Left hindlimb (tissue), 1 donor: ENCODE measurements around the gene PDIA4.
"Not testable (repeated sequence)": the region's sequence is repeated elsewhere in the genome, so short reads cannot be mapped to it uniquely, and the experiment has no call there.

ENCODE experiments used
- DNase-seq: peaks from one replicate; pipeline ENCODE4 v3.0.0-alpha.2; 2018

Gene PDIA4

DNA sequence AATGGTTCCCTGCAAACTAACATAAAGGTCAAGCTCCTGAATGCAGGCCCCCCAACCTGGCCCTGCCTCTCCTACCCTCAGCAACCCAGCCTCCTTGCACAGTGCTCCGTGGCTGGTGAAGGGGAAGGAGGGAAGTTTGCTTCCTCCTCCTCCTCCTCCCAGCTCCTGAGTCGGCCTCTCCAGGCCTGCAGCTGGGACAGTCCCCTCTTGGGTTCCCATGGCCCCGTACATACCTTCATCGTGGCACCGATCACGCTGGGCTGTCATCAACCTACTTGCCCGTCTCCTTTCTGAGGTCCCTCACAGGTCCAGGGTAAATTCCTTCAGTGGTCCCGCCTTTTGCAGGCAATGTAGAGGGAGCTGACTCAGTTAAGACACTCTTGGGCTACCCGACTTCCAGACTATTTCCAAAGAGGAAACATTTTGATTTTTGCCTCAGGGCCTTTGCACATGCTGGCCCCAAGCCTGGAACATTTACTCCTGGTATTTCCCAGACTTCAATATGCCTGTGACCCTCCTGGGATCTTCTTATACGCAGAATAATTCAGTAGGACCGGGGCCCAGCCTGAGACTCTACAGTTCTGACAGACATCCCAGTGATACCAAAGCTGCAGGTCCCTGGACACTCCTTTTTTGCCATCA lies 26.8 kb downstream of the PDIA4 start:
- no peak for DNase-seq

GRCh38 chr7:149000961-149001360 lies 27.3 kb downstream of the PDIA4 start:
- DNase-seq: no peak

GRCh38 chr7:148999192-148999591 lies 29.1 kb downstream of the PDIA4 start:
- DNase-seq: no peak

DNA sequence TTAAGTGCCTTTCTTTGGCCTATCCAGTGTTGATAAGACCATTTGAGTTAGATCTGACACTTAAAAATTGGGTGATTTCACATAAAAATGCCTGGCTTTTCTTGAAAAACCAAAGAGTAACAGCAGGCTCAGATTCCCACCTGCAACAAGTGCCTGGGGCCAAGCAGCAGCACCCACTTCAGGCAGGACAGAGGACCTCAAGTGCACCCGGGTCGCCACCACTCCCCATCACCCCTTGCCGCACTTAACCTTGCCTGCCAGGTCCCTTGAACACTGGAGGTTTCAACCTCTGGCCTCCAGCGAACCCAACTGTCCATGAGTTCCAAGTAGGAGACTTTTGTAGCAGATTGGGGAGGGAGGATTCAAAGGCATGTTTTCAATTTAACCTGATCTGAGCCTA lies 30.8 kb downstream of the PDIA4 start:
- DNase-seq: no peak

- DNase-seq: no peak
Observed at GRCh38 chr7:148994576-148994975, 33.7 kb downstream of the PDIA4 start.

DNA sequence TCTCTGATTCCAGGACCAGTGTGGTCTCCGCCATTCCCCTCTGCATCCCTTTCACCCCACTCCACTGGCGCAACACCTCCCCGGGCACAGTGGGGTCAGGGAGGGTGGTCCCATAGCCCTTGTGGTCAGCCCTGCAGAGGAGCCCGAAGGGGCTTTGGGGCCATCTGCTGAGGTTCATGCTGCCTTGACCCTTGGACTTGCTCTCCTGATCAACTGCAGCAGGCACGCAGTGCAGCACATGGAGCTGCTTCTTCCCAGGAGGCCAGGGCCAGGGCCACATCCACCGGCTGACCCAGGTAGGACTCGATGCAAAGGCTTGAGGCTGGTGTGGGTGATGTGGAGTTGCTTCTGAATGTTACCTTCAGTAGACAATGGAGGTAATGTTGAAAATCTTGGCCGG lies 35.1 kb downstream of the PDIA4 start:
- no peak for DNase-seq

- DNase-seq: no peak
Observed at GRCh38 chr7:148991536-148991935, 36.8 kb downstream of the PDIA4 start.

GRCh38 chr7:148987751-148988512 lies 40.4 kb downstream of the PDIA4 start:
- peak; percentile 7 for DNase-seq

GRCh38 chr7:148987010-148987750 lies 41.1 kb downstream of the PDIA4 start:
- peak; percentile 84 for DNase-seq

GRCh38 chr7:148986742-148987009 lies 41.6 kb downstream of the PDIA4 start:
- DNase-seq: no peak

DNA sequence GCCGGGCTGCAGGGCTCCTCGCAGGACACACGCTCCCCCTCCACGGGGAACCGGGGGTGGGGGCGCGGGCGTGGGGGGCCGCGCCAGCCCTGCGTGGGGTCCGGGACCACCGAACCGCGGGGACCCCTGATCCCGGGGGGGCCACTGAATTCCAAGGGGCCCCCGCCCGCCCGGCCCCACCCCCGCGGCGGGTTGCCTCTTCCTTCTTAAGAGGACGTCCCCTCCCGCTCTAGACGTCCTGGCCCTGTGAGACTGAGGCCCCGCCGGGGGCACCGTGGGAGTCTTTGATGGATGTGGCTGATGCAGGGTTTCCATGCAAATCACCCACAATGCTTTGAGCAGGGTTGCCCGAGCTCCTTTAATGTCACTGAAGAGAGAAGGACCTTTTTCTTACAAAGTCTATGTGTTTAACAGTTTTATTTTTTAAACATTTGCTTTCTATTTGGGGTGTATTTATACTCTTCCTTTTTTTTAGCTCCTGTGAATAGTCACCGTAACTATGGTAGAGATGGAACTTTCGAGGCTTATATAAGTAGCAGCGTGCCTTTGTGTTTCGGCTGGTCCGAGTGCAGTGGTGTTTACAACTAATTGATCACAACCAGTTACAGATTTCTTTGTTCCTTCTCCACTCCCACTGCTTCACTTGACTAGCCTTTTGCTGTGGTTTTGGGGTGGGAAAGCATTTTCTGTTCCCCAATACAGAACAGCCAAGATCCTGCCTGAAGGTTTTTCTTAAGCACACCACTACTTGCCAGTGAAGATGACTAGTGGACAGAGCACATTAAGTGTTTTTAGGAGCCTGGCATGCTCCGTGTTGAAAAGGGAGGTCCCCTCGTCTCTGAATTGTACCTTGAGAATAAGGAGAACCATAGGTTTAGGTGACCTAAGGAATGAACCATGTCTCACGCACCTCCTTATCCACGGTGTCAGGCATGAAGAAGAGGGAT lies 44.8 kb downstream of the PDIA4 start:
- peak; percentile 74 for DNase-seq

GRCh38 chr7:148982654-148983199 lies 45.6 kb downstream of the PDIA4 start:
- DNase-seq: no peak

DNA sequence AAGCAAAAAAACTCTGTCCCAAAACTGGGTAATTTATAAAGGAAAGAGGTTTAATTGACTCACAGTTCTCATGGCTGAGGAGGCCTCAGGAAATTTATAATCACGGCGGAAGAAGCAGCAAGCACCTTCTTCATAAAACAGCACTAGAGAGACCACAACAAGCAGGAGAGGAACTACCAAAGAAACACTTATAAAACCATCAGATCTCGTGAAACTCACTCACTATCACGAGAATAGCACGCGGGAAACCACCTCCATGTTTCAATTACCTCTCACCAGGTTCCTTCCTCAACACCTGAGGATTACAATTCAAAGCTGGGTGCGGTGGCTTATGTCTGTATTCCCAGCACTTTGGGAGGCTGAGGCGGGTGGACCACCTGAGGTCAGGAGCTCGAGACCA lies 48.5 kb downstream of the PDIA4 start:
- no peak for DNase-seq

GRCh38 chr7:148979072-148979471 lies 49.2 kb downstream of the PDIA4 start:
- not testable (repeated sequence) for DNase-seq

DNA sequence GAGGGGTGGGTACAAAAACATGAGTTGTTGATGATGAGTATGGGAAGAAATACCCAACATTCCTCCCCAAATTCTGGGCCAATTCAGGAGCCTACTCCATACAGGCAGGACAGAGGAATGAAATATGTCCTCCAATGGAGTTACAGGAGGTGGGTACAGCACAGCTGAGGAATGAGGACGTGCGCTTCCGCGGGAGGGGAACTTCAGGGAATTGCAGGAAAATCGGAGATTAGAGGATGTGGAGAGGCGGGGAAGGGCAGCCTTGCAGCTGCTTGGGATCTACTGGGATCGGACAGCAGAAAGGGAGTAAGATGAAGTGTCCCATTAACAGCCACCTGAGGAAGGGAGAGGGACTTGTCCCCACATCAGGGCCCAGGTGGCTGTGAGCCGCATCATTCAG lies 50.2 kb downstream of the PDIA4 start:
- no peak for DNase-seq

DNA sequence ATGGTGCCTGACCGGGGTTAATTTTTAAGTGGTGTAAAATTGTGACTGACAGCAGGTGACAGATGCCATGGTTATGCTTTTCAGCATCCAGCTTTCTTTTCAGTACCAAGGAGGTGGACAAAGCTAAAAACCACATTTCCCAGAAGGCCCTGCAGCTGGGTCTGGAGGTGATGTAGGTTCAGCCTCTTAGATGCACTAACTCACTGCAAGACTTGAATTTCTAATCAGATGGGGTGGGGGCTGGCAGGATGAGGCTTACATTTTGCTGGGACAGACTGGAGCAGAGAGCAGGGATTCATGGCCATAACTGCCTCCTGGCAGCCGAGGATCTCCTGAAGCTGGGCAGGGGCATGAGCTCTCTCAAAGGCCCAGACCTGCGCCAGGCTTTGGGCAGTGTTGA lies 52.4 kb downstream of the PDIA4 start:
- DNase-seq: no peak

GRCh38 chr7:148973256-148973655 lies 55.0 kb downstream of the PDIA4 start:
- DNase-seq: no peak

DNA sequence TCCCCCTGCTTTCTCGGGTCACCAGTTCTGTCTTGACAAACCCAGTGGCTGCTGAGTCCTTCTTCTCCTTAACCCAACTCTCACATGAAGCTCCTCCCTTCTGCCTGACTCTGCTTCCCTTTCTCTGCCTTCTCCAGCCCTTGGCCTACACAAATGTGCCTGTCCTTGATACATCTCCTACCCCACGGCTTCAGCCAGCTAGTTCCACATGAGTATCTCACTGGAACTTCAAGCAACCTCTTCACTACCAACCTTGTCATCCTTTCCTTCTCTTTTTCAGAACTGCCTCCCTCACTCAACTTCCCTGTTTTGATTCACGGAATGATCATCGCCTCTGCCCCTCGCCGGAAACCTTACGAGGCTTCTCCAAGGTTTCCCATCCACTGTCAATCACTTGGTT lies 55.9 kb downstream of the PDIA4 start:
- DNase-seq: no peak

GRCh38 chr7:148967602-148968001 lies 60.7 kb downstream of the PDIA4 start:
- DNase-seq: no peak

DNA sequence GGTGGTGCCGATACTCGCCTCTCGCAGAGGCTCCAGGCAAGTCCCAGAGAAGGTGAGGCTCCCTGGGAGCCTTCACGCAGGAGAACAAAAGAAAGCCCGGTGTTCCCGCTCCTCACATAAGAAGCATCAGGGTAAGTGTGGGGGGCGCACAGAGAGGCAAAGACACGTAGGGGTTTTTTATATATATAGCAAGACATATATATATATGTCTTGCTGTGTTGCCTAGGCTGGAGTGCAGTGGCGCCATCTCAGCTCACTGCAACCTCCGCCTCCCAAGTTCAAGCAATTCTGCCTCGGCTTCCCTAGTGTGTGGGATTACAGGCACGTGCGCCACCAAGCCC lies 61.3 kb downstream of the PDIA4 start:
- DNase-seq: no peak

DNA sequence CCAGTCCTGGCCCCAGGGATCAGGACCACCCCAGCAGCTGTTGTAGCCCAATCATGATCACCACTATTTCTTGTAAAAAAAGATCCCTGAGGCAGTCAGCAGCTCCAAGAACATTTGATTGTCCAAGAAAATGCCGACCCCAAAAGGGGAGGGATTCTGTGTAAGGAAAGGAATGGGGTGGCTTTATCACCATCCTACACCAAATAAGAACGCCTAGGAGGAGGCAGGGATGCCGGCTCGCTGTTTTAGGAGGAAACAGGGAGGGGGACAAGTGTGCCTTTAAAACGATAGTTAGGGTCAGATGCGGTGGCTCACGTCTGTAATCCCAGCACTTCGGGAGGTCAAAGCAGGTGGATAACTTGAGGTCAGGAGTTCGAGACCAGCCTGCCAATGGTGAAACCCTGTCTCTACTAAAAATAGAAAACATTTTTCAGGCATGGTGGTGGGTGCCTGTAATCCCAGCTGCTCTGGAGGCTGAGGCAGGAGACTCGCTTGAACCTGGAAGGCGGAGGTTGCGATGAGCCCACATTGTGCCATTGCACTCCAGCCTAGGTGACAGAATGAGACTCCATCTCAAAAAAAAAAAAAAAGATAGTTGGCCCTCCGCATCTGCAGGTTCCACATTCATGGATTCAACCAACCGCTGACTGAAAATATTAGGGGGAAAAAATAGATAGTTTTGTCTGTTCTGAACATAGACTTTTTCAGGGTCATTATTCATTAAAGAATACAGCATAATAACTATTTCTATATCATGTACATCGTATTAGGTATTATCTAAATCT lies 63.6 kb downstream of the PDIA4 start:
- no peak for DNase-seq
